MM.1S (cell line): ENCODE measurements around the gene NR2E3.

Experiments used
- CTCF ChIP-seq: fragments of 300-600 bp; sonication (generic); IDR thresholded peaks from 2 replicates; pipeline ENCODE4 v1.5.1; 2016; ENCODE audit warnings: antibody characterized with exemption, low read length, mixed read lengths
- EZH2 ChIP-seq: fragments of 300-600 bp; sonication (generic); optimal IDR thresholded peaks from 2 replicates; pipeline ENCODE3; 2017; ENCODE audit warnings: low read depth, mild to moderate bottlenecking, antibody characterized with exemption, low read length, mixed read lengths
- EZH2phosphoT487 ChIP-seq: fragments of 300-600 bp; sonication (generic); IDR thresholded peaks from 2 replicates; pipeline ENCODE4 v1.6.1; 2018; ENCODE audit warnings: antibody characterized with exemption, low read length

DNA sequence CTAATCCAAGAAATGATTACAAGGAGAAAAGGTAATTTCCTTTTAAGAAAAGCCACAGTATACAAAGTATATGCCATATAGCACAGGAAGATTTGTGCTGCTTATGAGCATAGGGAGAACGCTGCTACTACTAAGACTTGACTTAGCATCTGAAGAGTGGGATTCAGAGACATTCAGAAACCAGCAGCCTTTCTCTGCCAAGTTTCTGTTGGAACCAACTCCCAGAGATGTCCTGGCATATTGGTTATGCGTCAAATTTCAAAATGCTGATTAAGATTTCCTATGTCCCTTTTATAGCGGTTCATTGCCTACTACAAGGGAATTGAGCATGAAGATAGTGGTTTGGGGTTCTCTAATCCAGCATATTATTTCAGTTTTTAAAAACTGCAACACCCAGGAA lies 4.9 kb downstream of the NR2E3 start:
- TF ChIP-seq EZH2 (no peak), CTCF (no peak), EZH2phosphoT487 (no peak)
